GM23338 (cell line): ENCODE data around the gene USP6NL. TPM values are rescaled to one million over a fixed set of nuclear protein-coding genes. Genes with fewer than 3 reads are reported as not detected.

Source experiments
- ATAC-seq: fragments of 200-7000 bp; cut with Tn5 transposase; 3 replicates; pipeline ENCODE4 v1.9.1; 2020
- DNase-seq: peaks from one replicate; pipeline ENCODE4 v3.0.0-alpha.2; 2015; ENCODE audit warnings: low spot score
- H2AFZ ChIP-seq: fragments of 200-600 bp; sonication (generic); 2 replicates; pipeline ENCODE4 v1.8.0; 2016; ENCODE audit warnings: antibody characterized with exemption, mild to moderate bottlenecking, moderate library complexity
- H3F3A ChIP-seq: fragments of 200-600 bp; sonication (generic); replicated peaks from 2 replicates; pipeline ENCODE4 v1.8.0; 2017; ENCODE audit warnings: antibody characterized with exemption, mixed run types, low read depth
- H3K27ac ChIP-seq: fragments of 200-600 bp; sonication (generic); 2 replicates; pipeline ENCODE4 v1.6.1; 2016; ENCODE audit warnings: low read depth
- H3K27me3 ChIP-seq: fragments of 200-600 bp; sonication (generic); 2 replicates; pipeline ENCODE4 v1.8.0; 2016; ENCODE audit warnings: mild to moderate bottlenecking, mixed run types, moderate library complexity; ENCODE audit not compliant: insufficient read depth
- H3K36me3 ChIP-seq: fragments of 200-600 bp; sonication (generic); 2 replicates; pipeline ENCODE4 v1.8.0; 2016; ENCODE audit warnings: mild to moderate bottlenecking; ENCODE audit not compliant: insufficient read depth
- H3K4me1 ChIP-seq: fragments of 200-600 bp; sonication (generic); 2 replicates; pipeline ENCODE4 v1.8.0; 2016; ENCODE audit warnings: mild to moderate bottlenecking, moderate library complexity; ENCODE audit not compliant: insufficient read depth
- H3K4me2 ChIP-seq: fragments of 200-600 bp; sonication (generic); 2 replicates; pipeline ENCODE4 v1.7.1; 2017; ENCODE audit warnings: mixed run types
- H3K4me3 ChIP-seq: fragments of 200-600 bp; sonication (generic); 2 replicates; pipeline ENCODE4 v1.6.1; 2016; ENCODE audit warnings: mixed run types
- H3K79me2 ChIP-seq: fragments of 200-600 bp; sonication (generic); replicated peaks from 2 replicates; pipeline ENCODE4 v1.8.0; 2017; ENCODE audit warnings: mild to moderate bottlenecking; ENCODE audit not compliant: insufficient read depth
- H3K9me2 ChIP-seq: fragments of 200-600 bp; sonication (generic); 2 replicates; pipeline ENCODE4 v1.8.0; 2017; ENCODE audit not compliant: insufficient read depth
- H4K20me1 ChIP-seq: fragments of 200-600 bp; sonication (generic); replicated peaks from 2 replicates; pipeline ENCODE4 v1.8.0; 2017; ENCODE audit warnings: mild to moderate bottlenecking; ENCODE audit not compliant: insufficient read depth
- H3K27ac Mint-ChIP-seq: 2 replicates; pipeline ENCODE4 v1.8.0; 2020; ENCODE audit warnings: inconsistent platforms, mild to moderate bottlenecking, moderate library complexity, mixed read lengths
- H3K27me3 Mint-ChIP-seq: 3 replicates; pipeline ENCODE4 v1.8.0; 2022; ENCODE audit warnings: low read depth, mild to moderate bottlenecking, moderate library complexity, mixed read lengths, inconsistent platforms; ENCODE audit not compliant: insufficient read depth, poor library complexity
- H3K36me3 Mint-ChIP-seq: 3 replicates; pipeline ENCODE4 v1.8.0; 2021; ENCODE audit warnings: low read depth, mild to moderate bottlenecking, inconsistent platforms, moderate library complexity, mixed read lengths
- H3K4me1 Mint-ChIP-seq: 3 replicates; pipeline ENCODE4 v1.8.0; 2020; ENCODE audit warnings: mild to moderate bottlenecking, inconsistent platforms, mixed read lengths
- H3K4me3 Mint-ChIP-seq: 3 replicates; pipeline ENCODE4 v1.8.0; 2021; ENCODE audit warnings: moderate library complexity, mild to moderate bottlenecking, inconsistent platforms, mixed read lengths
- H3K9me3 Mint-ChIP-seq: 3 replicates; pipeline ENCODE4 v1.8.0; 2020; ENCODE audit warnings: moderate library complexity, mild to moderate bottlenecking, inconsistent platforms, mixed read lengths
- CREB1 ChIP-seq: fragments of 250-450 bp; sonication (Bioruptor Pico); IDR thresholded peaks from 2 replicates; pipeline ENCODE4 v1.5.0; 2020; ENCODE audit warnings: low read depth, mild to moderate bottlenecking, moderate library complexity
- EZH2 ChIP-seq: fragments of 200-600 bp; sonication (generic); IDR thresholded peaks from one replicate; pipeline ENCODE4 v1.8.0; 2017; ENCODE audit warnings: antibody characterized with exemption, mild to moderate bottlenecking, low read depth; ENCODE audit not compliant: unreplicated experiment
- EZH2phosphoT487 ChIP-seq: fragments of 200-600 bp; sonication (generic); IDR thresholded peaks from one replicate; pipeline ENCODE4 v1.8.1; 2018; ENCODE audit warnings: antibody characterized with exemption; ENCODE audit not compliant: unreplicated experiment
- JUNB ChIP-seq: IDR thresholded peaks from one replicate; pipeline ENCODE4 v1.6.1; 2016; ENCODE audit warnings: antibody characterized with exemption; ENCODE audit not compliant: unreplicated experiment
- NANOG ChIP-seq: IDR thresholded peaks from 2 replicates; pipeline ENCODE4 v1.6.1; 2016; ENCODE audit warnings: antibody characterized with exemption, borderline replicate concordance
- POLR2AphosphoS5 ChIP-seq: IDR thresholded peaks from 2 replicates; pipeline ENCODE4 v1.6.1; 2016; ENCODE audit warnings: antibody characterized with exemption, low read depth
- STAT1 ChIP-seq: IDR thresholded peaks from one replicate; pipeline ENCODE4 v1.6.1; 2016; ENCODE audit warnings: antibody characterized with exemption; ENCODE audit not compliant: unreplicated experiment
- ZNF114 ChIP-seq: fragments of 250-450 bp; sonication (Bioruptor Pico); IDR thresholded peaks from 2 replicates; pipeline ENCODE4 v1.5.0; 2020; ENCODE audit warnings: mild to moderate bottlenecking, moderate library complexity
- ZNF331 ChIP-seq: fragments of 250-450 bp; sonication (Bioruptor Pico); IDR thresholded peaks from 2 replicates; pipeline ENCODE4 v1.5.0; 2020; ENCODE audit warnings: low read depth, mild to moderate bottlenecking, moderate library complexity
- polyA plus RNA-seq: library from polyadenylated mRNA; unstranded; fragments of >200 nt; fragmentation: Nextera tagmentation; extraction: Ambion mirVana; gene quantifications from 2 replicates; pipeline ENCODE4 v1.2.1, GENCODE V29; 2016
- total RNA-seq: library from RNA; depleted of rRNA; stranded (reverse); fragments of >200 nt; shearing (Covaris generic); gene quantifications from 2 replicates; pipeline ENCODE4 v1.2.3, GENCODE V29; 2014
- TF ChIP-seq, protein P1 (sequence below), 2 experiments: fragments of 200-600 bp in 1 of 2; sonication (generic) in 1 of 2; conservative IDR thresholded peaks; 2 replicates each; pipeline versions ENCODE4 v1.5.1 to v1.6.1; 2016 to 2017; ENCODE audit warnings: antibody characterized with exemption in 2 of 2, low read depth in 2 of 2, mild to moderate bottlenecking in 2 of 2, moderate library complexity in 1 of 2
- TF ChIP-seq, protein P2 (sequence below): IDR thresholded peaks from one replicate; pipeline ENCODE4 v1.6.1; 2018; ENCODE audit warnings: antibody characterized with exemption; ENCODE audit not compliant: unreplicated experiment

USP6NL gene
- total and polyA plus RNA-seq, 2 experiments from 2014 or later = 8.1 to 29.7 TPM

DNA sequence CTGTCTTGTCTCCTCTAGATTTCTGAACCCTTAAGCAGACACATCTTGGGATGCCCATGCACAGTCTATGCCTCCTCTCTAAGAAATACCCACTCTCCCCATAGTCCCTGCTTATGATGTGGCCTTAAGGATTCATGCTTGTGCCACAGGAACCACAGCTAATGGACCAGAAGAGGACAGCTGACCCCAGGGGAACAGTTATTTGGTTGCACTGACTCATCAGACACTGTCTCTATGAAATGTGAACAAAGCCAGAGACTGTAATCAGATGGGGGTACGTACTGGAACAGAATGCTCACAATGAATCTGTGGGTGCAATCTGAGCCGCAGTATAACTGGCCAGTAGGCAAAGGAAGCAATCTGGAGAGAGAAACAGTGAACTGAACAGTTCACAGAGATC, 121.9 kb downstream of the USP6NL start (continued):
- TF ChIP-seq, protein P1, sequence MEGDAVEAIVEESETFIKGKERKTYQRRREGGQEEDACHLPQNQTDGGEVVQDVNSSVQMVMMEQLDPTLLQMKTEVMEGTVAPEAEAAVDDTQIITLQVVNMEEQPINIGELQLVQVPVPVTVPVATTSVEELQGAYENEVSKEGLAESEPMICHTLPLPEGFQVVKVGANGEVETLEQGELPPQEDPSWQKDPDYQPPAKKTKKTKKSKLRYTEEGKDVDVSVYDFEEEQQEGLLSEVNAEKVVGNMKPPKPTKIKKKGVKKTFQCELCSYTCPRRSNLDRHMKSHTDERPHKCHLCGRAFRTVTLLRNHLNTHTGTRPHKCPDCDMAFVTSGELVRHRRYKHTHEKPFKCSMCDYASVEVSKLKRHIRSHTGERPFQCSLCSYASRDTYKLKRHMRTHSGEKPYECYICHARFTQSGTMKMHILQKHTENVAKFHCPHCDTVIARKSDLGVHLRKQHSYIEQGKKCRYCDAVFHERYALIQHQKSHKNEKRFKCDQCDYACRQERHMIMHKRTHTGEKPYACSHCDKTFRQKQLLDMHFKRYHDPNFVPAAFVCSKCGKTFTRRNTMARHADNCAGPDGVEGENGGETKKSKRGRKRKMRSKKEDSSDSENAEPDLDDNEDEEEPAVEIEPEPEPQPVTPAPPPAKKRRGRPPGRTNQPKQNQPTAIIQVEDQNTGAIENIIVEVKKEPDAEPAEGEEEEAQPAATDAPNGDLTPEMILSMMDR (conservative IDR thresholded peaks at IDR 0.05; ENCODE audit: low read depth in 2 of 2) = no peak
- no peak for TF ChIP-seq ZNF114 (CRISPR knock-in tag)
- TF ChIP-seq ZNF331 = no peak
- no peak for TF ChIP-seq EZH2
- no peak for TF ChIP-seq EZH2phosphoT487
- no peak for TF ChIP-seq NANOG
- TF ChIP-seq, protein P2, sequence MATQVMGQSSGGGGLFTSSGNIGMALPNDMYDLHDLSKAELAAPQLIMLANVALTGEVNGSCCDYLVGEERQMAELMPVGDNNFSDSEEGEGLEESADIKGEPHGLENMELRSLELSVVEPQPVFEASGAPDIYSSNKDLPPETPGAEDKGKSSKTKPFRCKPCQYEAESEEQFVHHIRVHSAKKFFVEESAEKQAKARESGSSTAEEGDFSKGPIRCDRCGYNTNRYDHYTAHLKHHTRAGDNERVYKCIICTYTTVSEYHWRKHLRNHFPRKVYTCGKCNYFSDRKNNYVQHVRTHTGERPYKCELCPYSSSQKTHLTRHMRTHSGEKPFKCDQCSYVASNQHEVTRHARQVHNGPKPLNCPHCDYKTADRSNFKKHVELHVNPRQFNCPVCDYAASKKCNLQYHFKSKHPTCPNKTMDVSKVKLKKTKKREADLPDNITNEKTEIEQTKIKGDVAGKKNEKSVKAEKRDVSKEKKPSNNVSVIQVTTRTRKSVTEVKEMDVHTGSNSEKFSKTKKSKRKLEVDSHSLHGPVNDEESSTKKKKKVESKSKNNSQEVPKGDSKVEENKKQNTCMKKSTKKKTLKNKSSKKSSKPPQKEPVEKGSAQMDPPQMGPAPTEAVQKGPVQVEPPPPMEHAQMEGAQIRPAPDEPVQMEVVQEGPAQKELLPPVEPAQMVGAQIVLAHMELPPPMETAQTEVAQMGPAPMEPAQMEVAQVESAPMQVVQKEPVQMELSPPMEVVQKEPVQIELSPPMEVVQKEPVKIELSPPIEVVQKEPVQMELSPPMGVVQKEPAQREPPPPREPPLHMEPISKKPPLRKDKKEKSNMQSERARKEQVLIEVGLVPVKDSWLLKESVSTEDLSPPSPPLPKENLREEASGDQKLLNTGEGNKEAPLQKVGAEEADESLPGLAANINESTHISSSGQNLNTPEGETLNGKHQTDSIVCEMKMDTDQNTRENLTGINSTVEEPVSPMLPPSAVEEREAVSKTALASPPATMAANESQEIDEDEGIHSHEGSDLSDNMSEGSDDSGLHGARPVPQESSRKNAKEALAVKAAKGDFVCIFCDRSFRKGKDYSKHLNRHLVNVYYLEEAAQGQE = no peak
- no peak for TF ChIP-seq STAT1
- no peak for TF ChIP-seq POLR2AphosphoS5
- no peak for TF ChIP-seq CREB1 (CRISPR knock-in tag)

DNA sequence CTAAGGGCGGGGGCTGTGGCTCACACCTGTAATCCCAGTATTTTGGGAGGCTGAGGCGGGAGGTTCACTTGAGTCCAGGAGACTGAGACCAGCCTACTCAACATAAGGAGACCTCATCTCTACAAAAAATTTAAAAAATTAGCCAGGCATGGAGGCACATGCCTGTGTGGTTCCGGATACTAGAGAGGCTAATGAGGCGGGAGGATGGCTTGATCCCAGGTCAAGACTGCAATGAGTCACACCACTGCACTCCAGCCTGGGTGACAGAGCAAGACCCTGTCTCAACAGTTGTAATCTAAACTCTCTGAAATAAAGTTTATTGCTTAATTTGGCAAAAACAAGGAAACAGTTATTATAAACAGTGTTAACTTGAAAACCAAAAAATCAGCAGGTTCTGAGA, 123.3 kb downstream of the USP6NL start:
- Histone ChIP-seq H4K20me1 (no peaks in the 10 kb centered on the region; the same call in 1 of the 2 replicates), H3K9me2 (no peaks in the 10 kb centered on the region), H3K79me2 (no peaks in the 10 kb centered on the region), H3F3A (no peaks in the 10 kb centered on the region), H3K4me2 (no peak overlapping the region), H2AFZ (no peak overlapping the region), H3K36me3 (peaks cover 8% of the 10 kb centered on the region; the same call in 1 of the 2 replicates), H3K27ac (no peak overlapping the region), H3K4me1 (peaks cover 4% of the 10 kb centered on the region; the same call in 1 of the 2 replicates), H3K4me3 (no peak overlapping the region), H3K27me3 (no peaks in the 10 kb centered on the region)
- TF ChIP-seq JUNB = no peak
- no peak for TF ChIP-seq EZH2
- no peak for TF ChIP-seq STAT1
- TF ChIP-seq EZH2phosphoT487 = no peak
- TF ChIP-seq ZNF114 (CRISPR knock-in tag) = no peak
- TF ChIP-seq CREB1 (CRISPR knock-in tag) = no peak
- TF ChIP-seq, protein P2 = no peak
- no peak for TF ChIP-seq ZNF331
- Mint-ChIP-seq H3K27me3 (no peaks in the 10 kb centered on the region), H3K27ac (no peak overlapping the region), H3K36me3 (peaks cover 26% of the 10 kb centered on the region), H3K9me3 (no peaks in the 10 kb centered on the region), H3K4me1 (peaks cover 8% of the 10 kb centered on the region), H3K4me3 (no peak overlapping the region)
- DNase-seq (no peak), ATAC-seq (no peak)
